WTC11 (cell line): ENCODE measurements around the gene OR2AT4. TPM values are rescaled to one million over a fixed set of nuclear protein-coding genes. Genes with fewer than 3 reads are reported as not detected.

Experiments used
- ATAC-seq: fragments of 200-7000 bp; cut with Tn5 transposase; 2 replicates; pipeline ENCODE4 v1.10.0; 2021; ENCODE audit warnings: mild to moderate bottlenecking, moderate library complexity
- CTCF ChIA-PET: fragments of 300-600 bp; sonication (Branson Sonifier 250); formaldehyde crosslinking; loops from one replicate; lab custom pipeline; 2021; ENCODE audit warnings: antibody characterized with exemption; lab: Charles Lee
- POLR2A ChIA-PET: fragments of 350-600 bp; sonication (Branson Sonifier 250); formaldehyde crosslinking; loops from one replicate; lab custom pipeline; 2021; ENCODE audit warnings: antibody characterized with exemption; lab: Charles Lee
- DNase-seq: peaks from one replicate; pipeline ENCODE4 v3.0.0; 2021; ENCODE audit warnings: low spot score
- H3K27ac Mint-ChIP-seq: 2 replicates; pipeline ENCODE4 v1.8.0; 2021; ENCODE audit warnings: mixed read lengths
- H3K27me3 Mint-ChIP-seq: 2 replicates; pipeline ENCODE4 v1.8.0; 2021; ENCODE audit warnings: low read depth, mild to moderate bottlenecking, moderate library complexity, mixed read lengths
- H3K36me3 Mint-ChIP-seq: 2 replicates; pipeline ENCODE4 v1.8.0; 2021; ENCODE audit warnings: mixed read lengths
- H3K4me1 Mint-ChIP-seq: 2 replicates; pipeline ENCODE4 v1.8.0; 2022; ENCODE audit warnings: mixed read lengths
- H3K4me3 Mint-ChIP-seq: 2 replicates; pipeline ENCODE4 v1.8.0; 2021; ENCODE audit warnings: mild to moderate bottlenecking, moderate library complexity, mixed read lengths
- H3K9me3 Mint-ChIP-seq: 2 replicates; pipeline ENCODE4 v1.8.0; 2021; ENCODE audit warnings: mixed read lengths
- ATF2 ChIP-seq: sonication (generic); formaldehyde crosslinking; IDR thresholded peaks from 2 replicates; pipeline ENCODE4 v1.8.1; 2022; ENCODE audit warnings: low read depth, missing genetic modification reagents, borderline replicate concordance
- CBFB ChIP-seq: sonication (generic); formaldehyde crosslinking; IDR thresholded peaks from 2 replicates; pipeline ENCODE4 v1.8.1; 2022; ENCODE audit warnings: mild to moderate bottlenecking, low read depth, missing genetic modification reagents
- ESRRA ChIP-seq: sonication (generic); formaldehyde crosslinking; IDR thresholded peaks from 2 replicates; pipeline ENCODE4 v1.8.1; 2022; ENCODE audit warnings: mild to moderate bottlenecking, missing genetic modification reagents, borderline replicate concordance
- ETV6 ChIP-seq: sonication (generic); formaldehyde crosslinking; IDR thresholded peaks from 2 replicates; pipeline ENCODE4 v1.8.1; 2022; ENCODE audit warnings: mild to moderate bottlenecking, missing genetic modification reagents
- IRF2 ChIP-seq: sonication (generic); formaldehyde crosslinking; IDR thresholded peaks from 2 replicates; pipeline ENCODE4 v1.8.0; 2022; ENCODE audit warnings: low read depth, missing genetic modification reagents, borderline replicate concordance
- JUN ChIP-seq: sonication (generic); formaldehyde crosslinking; IDR thresholded peaks from 2 replicates; pipeline ENCODE4 v1.8.0; 2023; ENCODE audit warnings: mild to moderate bottlenecking, missing genetic modification reagents
- KAT7 ChIP-seq: sonication (generic); formaldehyde crosslinking; IDR thresholded peaks from 2 replicates; pipeline ENCODE4 v1.8.1; 2023; ENCODE audit warnings: missing genetic modification reagents, mild to moderate bottlenecking, borderline replicate concordance
- MAX ChIP-seq: sonication (generic); formaldehyde crosslinking; IDR thresholded peaks from 2 replicates; pipeline ENCODE4 v1.8.0; 2022; ENCODE audit warnings: mild to moderate bottlenecking, missing genetic modification reagents
- NFYB ChIP-seq: sonication (generic); formaldehyde crosslinking; conservative IDR thresholded peaks from 2 replicates; pipeline ENCODE4 v1.8.0; 2022; ENCODE audit warnings: low read depth, missing genetic modification reagents
- OVOL2 ChIP-seq: fragments of 250-450 bp; sonication (Bioruptor Pico); IDR thresholded peaks from 2 replicates; pipeline ENCODE4 v1.9.0; 2021; ENCODE audit warnings: mild to moderate bottlenecking, borderline replicate concordance
- PRDM15 ChIP-seq: sonication (generic); formaldehyde crosslinking; IDR thresholded peaks from 2 replicates; pipeline ENCODE4 v1.8.0; 2022; ENCODE audit warnings: missing genetic modification reagents
- RORB ChIP-seq: fragments of 250-450 bp; sonication (Bioruptor Pico); IDR thresholded peaks from 2 replicates; pipeline ENCODE4 v1.9.0; 2021; ENCODE audit warnings: mild to moderate bottlenecking
- TP53 ChIP-seq: sonication (generic); formaldehyde crosslinking; IDR thresholded peaks from 2 replicates; pipeline ENCODE4 v1.8.1; 2023; ENCODE audit warnings: mild to moderate bottlenecking, missing genetic modification reagents
- ZBTB21 ChIP-seq: sonication (generic); formaldehyde crosslinking; IDR thresholded peaks from 2 replicates; pipeline ENCODE4 v1.8.1; 2023; ENCODE audit warnings: mild to moderate bottlenecking, missing genetic modification reagents, borderline replicate concordance
- ZBTB43 ChIP-seq: sonication (generic); formaldehyde crosslinking; IDR thresholded peaks from 2 replicates; pipeline ENCODE4 v1.8.1; 2023; ENCODE audit warnings: mild to moderate bottlenecking, missing genetic modification reagents
- ZNF219 ChIP-seq: sonication (generic); formaldehyde crosslinking; IDR thresholded peaks from 2 replicates; pipeline ENCODE4 v1.8.0; 2023; ENCODE audit warnings: missing genetic modification reagents, mild to moderate bottlenecking, borderline replicate concordance
- total RNA-seq: library from RNA; stranded (reverse); gene quantifications from 3 replicates; pipeline ENCODE4 v1.2.3, GENCODE V29; 2021
- TF ChIP-seq, protein P1 (sequence below): sonication (generic); formaldehyde crosslinking; IDR thresholded peaks from 2 replicates; pipeline ENCODE4 v1.8.1; 2023; ENCODE audit warnings: mild to moderate bottlenecking, missing genetic modification reagents, moderate library complexity
- TF ChIP-seq, protein P2 (sequence below): fragments of 200-600 bp; IDR thresholded peaks from 2 replicates; pipeline ENCODE4 v1.8.0; 2022; ENCODE audit warnings: antibody characterized with exemption

Gene OR2AT4
- total RNA-seq, 1 experiment from 2014 or later: not detected

GRCh38 chr11:75056814-75057213, 39.9 kb downstream of the OR2AT4 start (continued):
- no peak for TF ChIP-seq PRDM15 (CRISPR knock-in tag)

DNA sequence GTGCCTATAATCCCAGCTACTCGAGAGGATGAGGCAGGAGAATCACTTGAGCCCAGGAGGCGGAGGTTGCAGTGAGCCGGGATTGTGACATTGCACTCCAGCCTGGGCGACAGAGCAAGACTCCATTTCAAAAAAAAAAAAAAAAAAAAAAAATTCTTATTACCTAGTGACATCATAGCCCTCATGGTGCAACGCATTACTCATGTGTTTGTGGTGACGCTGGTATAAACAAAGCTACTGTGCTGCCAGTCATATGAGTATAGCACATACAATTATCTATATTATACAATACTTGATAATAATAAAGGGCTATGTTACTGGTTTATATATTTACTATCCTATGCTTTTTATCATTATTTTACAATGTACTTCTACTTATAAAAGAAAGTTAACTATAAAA, 41.2 kb downstream of the OR2AT4 start:
- Mint-ChIP-seq H3K36me3 (peaks cover 6% of the 10 kb centered on the region; the same call in 1 of the 2 replicates), H3K4me1 (0 out of 2 replicates have a peak, but pooled peaks cover 4% of the 10 kb centered on the region), H3K27ac (no peak overlapping the region), H3K27me3 (no peaks in the 10 kb centered on the region; the same call in 1 of the 2 replicates), H3K9me3 (peaks cover 21% of the 10 kb centered on the region), H3K4me3 (no peak overlapping the region)
- TF ChIP-seq ZBTB21 (no peak), ESRRA (CRISPR knock-in tag) (no peak), MAX (CRISPR knock-in tag) (no peak), ZNF219 (no peak)
- ChIA-PET CTCF (interaction anchor here (0.6 to 0.7 kb wide), 3 partner anchors 33 to 487 kb away, joined by 3 read pairs; partner anchors contain the start of gene TPBGL), POLR2A (no interaction called here)
- no peak for DNase-seq
- no peak for ATAC-seq

DNA sequence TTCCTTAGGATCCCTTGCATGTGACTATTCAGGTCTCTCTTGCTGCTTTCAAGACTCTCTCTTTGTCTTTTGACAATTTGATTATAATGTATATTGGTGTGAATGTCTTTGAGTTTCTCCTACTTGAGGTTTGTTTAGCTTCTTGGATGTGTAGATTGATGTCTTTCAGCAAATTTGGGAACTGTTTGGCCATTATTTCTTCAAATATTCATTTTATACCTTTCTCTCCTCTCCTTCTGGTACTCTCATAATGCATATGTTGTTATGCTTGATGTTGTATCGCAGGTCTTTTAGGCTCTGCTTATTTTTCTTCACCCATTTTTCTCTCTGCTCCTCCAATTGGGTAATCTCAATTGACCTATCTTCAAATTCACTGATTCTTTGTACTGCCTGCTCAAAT, 44.2 kb downstream of the OR2AT4 start:
- peaks cover 4% of the 10 kb centered on the region; the same call in 1 of the 2 replicates for H3K27me3 Mint-ChIP-seq
- POLR2A ChIA-PET: no interaction called here
- H3K4me1 Mint-ChIP-seq: peaks cover 4% of the 10 kb centered on the region; the same call in 1 of the 2 replicates
- CTCF ChIA-PET: interaction anchor here (1.2 to 1.5 kb wide), 2 partner anchors 20 to 88 kb away, joined by 3 read pairs; no protein-coding TSS in a partner anchor
- peaks cover 17% of the 10 kb centered on the region for H3K9me3 Mint-ChIP-seq
- H3K36me3 Mint-ChIP-seq: peaks cover 6% of the 10 kb centered on the region; the same call in 1 of the 2 replicates
- DNase-seq (no peak), ATAC-seq (no peak)
- H3K27ac Mint-ChIP-seq: no peak overlapping the region
- H3K4me3 Mint-ChIP-seq: no peak overlapping the region
- TF ChIP-seq RORB (CRISPR knock-in tag): no peak
- TF ChIP-seq, protein P1, sequence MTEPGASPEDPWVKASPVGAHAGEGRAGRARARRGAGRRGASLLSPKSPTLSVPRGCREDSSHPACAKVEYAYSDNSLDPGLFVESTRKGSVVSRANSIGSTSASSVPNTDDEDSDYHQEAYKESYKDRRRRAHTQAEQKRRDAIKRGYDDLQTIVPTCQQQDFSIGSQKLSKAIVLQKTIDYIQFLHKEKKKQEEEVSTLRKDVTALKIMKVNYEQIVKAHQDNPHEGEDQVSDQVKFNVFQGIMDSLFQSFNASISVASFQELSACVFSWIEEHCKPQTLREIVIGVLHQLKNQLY: no peak
- no peak for TF ChIP-seq IRF2 (CRISPR knock-in tag)
- TF ChIP-seq ATF2 (CRISPR knock-in tag): no peak
- no peak for TF ChIP-seq JUN (CRISPR knock-in tag)
- TF ChIP-seq NFYB (CRISPR knock-in tag): no peak
- TF ChIP-seq ZBTB43: no peak
- no peak for TF ChIP-seq CBFB (CRISPR knock-in tag)
- TF ChIP-seq TP53: no peak
- no peak for TF ChIP-seq ETV6
- TF ChIP-seq PRDM15 (CRISPR knock-in tag): no peak
- no peak for TF ChIP-seq KAT7
- TF ChIP-seq OVOL2 (CRISPR knock-in tag): no peak
- TF ChIP-seq, protein P2, sequence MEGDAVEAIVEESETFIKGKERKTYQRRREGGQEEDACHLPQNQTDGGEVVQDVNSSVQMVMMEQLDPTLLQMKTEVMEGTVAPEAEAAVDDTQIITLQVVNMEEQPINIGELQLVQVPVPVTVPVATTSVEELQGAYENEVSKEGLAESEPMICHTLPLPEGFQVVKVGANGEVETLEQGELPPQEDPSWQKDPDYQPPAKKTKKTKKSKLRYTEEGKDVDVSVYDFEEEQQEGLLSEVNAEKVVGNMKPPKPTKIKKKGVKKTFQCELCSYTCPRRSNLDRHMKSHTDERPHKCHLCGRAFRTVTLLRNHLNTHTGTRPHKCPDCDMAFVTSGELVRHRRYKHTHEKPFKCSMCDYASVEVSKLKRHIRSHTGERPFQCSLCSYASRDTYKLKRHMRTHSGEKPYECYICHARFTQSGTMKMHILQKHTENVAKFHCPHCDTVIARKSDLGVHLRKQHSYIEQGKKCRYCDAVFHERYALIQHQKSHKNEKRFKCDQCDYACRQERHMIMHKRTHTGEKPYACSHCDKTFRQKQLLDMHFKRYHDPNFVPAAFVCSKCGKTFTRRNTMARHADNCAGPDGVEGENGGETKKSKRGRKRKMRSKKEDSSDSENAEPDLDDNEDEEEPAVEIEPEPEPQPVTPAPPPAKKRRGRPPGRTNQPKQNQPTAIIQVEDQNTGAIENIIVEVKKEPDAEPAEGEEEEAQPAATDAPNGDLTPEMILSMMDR: no peak
